AG10803 (cell line): ENCODE data around the gene CPE.

Source experiments
- DNase-seq: peaks from one replicate; pipeline ENCODE4 v3.0.0; 2010; ENCODE audit warnings: low read depth
- H3K4me3 ChIP-seq: 2 replicates; pipeline ENCODE4 v1.5.1; 2011; ENCODE audit warnings: mild to moderate bottlenecking, low read length, control low read depth
- CTCF ChIP-seq: conservative IDR thresholded peaks from 2 replicates; pipeline ENCODE4 v1.5.1; 2011; ENCODE audit warnings: mild to moderate bottlenecking, low read length, control low read depth, inconsistent platforms

The CPE gene

GRCh38 chr4:165470009-165470408, 91.2 kb downstream of the CPE start:
- no peak for TF ChIP-seq CTCF
- DNase-seq = no peak
- no peak overlapping the region for H3K4me3 ChIP-seq

- no peak for TF ChIP-seq CTCF
- no peak for DNase-seq
- no peak overlapping the region for H3K4me3 ChIP-seq
Measured at GRCh38 chr4:165472943-165473676, 94.3 kb downstream of the CPE start.

- no peak overlapping the region for H3K4me3 ChIP-seq
- DNase-seq = no peak
- TF ChIP-seq CTCF = no peak
Measured at GRCh38 chr4:165474784-165475705, 96.2 kb downstream of the CPE start.

GRCh38 chr4:165475706-165476070, 96.9 kb downstream of the CPE start:
- no peak overlapping the region for H3K4me3 ChIP-seq
- no peak for DNase-seq
- TF ChIP-seq CTCF = no peak

GRCh38 chr4:165476214-165477098, 97.6 kb downstream of the CPE start:
- no peak for TF ChIP-seq CTCF
- H3K4me3 ChIP-seq = no peak overlapping the region
- no peak for DNase-seq

GRCh38 chr4:165477799-165478198, 99.0 kb downstream of the CPE start:
- no peak for TF ChIP-seq CTCF
- no peak overlapping the region for H3K4me3 ChIP-seq
- DNase-seq = no peak
